Smooth muscle cell of the brain vasculature (primary cell): ENCODE results near the gene HAUS7.

Source experiments
- DNase-seq: peaks from one replicate; pipeline ENCODE4 v3.0.0-alpha.2; 2012; ENCODE audit warnings: low read depth, low spot score

HAUS7 gene

GRCh38 chrX:153499876-153500275 is 29.5 kb upstream of the HAUS7 start:
- no peak for DNase-seq

- DNase-seq = no peak
Observed at GRCh38 chrX:153499341-153499740, 29.0 kb upstream of the HAUS7 start.

- no peak for DNase-seq
Observed at GRCh38 chrX:153498453-153498852, 28.1 kb upstream of the HAUS7 start.

DNA sequence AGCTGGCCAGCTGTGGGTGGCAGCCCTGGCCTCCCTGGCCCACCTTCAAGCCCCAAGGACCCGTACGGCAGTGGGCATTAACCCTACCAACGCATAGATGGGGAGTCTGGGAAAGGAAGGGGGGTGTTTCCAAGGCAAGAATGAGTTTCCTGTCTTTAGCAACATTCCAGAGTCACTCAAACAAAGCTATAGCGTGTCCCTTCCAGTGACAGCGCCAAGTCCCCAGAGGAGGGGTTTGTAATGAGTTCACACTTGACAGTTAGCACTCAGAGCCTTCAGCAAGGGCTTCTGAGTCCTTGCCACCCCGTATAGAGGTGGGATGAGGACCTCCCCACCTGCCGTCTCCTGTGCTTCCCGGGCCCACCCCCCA is 26.2 kb upstream of the HAUS7 start:
- no peak for DNase-seq

DNA sequence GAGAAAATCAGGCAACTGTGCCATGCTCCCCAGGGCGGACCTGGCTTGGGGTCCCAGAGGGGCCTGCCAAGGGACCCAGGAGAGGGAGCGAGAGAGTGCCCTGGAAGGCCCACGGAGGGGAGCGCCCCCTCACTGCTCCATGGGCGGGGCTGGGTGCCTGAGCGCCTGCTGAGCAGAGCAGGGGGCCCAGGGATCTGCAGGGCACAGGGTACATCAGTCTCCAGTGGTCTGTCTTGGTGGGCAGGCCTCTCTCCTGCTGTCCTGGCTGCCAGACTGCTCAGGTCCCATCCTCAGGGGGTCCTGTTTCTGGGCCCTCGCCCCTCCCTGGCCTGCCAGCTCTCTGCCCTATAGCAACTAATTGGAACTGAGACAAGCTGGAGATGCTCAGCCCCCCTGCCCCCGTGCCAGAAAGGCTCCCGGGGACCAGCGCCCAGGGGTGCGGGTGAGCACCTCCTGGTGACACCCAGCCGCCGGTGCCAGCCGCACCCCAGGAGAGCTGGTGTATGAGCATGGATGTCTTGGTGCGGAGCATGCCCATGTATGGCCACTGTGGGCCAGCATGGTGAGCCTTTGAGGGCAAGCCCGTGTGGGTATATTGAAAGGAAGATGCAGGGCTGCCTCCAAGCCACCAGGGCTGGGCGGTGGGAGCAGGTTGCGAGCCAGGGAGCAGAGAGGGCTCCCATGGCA is 25.7 kb upstream of the HAUS7 start:
- DNase-seq = no peak

- DNase-seq = no peak
Observed at GRCh38 chrX:153495362-153495751, 25.0 kb upstream of the HAUS7 start.

DNA sequence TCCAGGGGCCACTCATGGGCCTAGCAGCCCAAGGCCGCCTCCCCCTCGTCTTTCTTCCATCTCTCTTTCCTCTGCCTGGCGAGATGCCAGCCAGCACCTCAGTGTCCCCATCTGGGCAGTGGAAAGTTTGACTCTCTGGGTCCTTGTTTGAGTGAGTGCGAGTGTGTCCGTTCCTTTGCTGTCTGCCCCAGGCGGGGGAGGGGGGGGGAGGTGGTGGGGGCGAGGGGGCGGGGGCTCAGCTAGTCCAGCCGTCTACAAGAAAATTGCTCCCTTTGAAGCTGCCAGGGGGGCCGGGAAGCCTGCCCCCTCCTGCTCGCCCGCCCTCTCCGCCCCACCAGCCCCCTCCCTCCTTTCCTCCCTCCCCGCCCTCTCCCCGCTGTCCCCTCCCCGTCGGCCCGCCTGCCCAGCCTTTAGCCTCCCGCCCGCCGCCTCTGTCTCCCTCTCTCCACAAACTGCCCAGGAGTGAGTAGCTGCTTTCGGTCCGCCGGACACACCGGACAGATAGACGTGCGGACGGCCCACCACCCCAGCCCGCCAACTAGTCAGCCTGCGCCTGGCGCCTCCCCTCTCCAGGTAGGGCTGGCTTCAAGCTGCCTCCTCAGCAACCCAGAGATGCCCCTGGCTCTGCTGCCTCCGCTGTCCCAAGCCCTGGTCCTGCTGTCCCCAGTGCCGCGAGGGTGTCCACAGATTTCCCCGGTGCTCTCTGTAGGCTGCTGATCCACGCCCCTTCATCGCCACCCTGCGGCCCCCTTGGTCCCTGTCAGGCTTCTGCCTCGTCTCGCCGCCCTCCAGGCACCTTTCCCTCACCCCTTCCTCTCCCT is 24.4 kb upstream of the HAUS7 start, which contains the start of gene BGN:
Gene BGN, plus strand, starts transcription at position 440 of the 821 bp plus-strand sequence. CDS start 9,652 bp downstream, outside the sequence.
- no peak for DNase-seq

DNA sequence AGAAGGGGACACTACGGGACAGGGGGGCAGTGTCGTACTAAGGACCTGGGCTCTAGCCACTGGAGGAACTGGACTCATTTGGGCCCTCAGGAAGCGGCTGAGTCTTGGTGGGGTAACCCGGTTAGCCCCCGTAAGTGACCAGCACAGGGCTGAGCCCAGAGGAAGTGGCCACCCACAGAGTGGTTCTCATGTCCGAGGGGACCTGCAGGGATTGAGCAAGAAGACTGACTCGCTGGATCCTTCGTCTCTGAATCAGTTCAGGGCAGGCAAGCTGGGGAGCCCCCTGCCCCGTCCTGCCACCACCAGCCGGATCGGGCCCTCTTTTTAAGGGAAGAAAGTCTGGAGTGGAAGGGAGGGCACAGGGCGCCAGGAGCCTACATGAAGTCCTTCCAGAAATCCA is 23.7 kb upstream of the HAUS7 start:
- DNase-seq = no peak

DNA sequence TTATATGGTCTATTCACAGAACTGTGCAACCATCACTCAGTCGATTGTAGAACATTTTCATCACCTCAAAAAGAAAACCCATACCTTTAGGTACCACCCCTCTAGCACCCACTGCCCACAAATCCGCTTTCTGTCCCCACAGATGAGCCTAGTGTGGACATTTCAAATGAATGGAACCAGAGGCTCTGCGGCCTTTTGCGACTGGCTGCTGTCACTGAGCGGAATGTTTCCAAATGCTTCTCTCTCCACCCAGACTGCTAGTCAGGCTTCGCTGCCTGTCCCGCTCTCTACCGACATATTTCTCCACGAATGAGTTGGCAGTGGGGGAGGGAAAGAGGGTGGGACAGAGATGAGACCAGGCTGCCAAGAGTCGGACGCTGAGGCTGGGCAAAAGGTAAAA is 22.7 kb upstream of the HAUS7 start:
- no peak for DNase-seq

GRCh38 chrX:153492543-153492942 is 22.2 kb upstream of the HAUS7 start:
- DNase-seq = no peak

DNA sequence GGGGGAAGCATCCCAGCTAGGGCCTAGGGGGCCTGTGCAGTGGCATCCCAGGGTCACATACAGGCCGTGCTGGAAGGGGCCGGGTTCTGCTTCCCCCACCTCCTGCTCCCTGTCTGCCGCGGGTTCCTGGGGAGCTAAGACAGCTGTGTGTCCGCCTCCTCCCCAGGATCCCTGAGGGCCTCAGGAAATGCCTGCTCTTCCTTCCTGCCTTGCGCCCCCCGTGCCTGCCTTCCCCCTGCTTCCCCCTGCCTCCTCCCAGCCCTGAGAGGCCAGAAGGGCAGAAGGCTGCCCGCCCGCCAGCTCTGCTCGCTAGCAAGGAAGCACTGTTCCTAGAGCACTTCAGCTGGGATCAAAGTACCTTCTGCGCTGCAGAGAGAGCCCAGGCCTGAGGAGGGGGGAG is 21.5 kb upstream of the HAUS7 start:
- no peak for DNase-seq

DNA sequence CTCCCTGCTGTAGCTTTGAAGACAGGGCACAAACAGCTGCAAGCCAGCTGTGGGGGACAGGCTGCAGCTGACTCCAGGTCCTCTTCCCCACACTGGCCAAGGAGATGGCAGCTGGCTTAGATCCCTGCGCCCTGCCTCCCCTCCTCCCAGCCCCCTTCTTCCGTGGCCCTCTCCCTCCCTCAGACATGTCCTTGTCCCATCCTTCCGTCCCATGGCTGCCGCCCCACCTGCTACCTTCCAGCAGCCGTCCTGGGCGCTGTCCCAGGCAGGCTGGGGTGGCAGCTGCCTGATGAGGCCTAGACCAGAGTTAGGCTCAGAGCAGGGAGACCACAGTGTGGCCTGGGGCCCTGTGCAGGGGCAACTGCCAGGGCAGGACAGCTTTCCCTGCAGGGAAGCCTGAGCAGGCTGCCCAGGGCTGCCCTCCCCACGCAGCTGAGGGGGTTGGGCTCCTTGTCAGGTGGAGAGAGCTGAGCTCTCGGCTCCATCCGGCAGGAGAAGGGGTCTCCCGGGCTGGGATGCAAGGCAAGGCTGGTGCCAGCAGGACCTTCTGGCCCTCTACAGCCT is 21.1 kb upstream of the HAUS7 start:
- DNase-seq = no peak

- DNase-seq = no peak
Observed at GRCh38 chrX:153490217-153490930, 20.0 kb upstream of the HAUS7 start.

GRCh38 chrX:153488231-153488914 is 18.0 kb upstream of the HAUS7 start:
- no peak for DNase-seq

DNA sequence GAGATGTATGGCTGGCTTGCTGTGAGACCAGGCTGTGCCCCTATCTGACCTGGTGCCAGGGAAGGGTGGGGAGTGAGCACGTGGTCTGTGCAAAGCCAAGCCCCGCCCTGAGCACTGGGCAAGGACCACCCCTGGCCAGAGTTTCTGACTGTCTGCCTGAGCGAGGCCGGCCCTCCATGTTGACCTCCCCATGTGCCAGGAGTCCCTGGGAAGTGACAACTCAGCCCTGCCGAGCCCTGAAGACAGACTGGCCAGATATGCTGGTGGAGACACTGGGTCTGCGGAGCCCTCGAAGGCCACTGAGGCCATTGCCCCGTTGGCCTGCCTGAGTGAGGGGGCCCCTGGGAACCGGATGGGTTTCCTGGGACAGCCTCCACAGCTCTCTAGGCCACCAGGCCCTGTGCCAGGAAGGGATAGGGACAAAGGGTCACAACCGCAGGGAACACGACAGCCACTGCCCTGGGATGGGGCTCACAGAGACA is 17.3 kb upstream of the HAUS7 start:
- DNase-seq = no peak

GRCh38 chrX:153486171-153486570 is 15.8 kb upstream of the HAUS7 start:
- no peak for DNase-seq

DNA sequence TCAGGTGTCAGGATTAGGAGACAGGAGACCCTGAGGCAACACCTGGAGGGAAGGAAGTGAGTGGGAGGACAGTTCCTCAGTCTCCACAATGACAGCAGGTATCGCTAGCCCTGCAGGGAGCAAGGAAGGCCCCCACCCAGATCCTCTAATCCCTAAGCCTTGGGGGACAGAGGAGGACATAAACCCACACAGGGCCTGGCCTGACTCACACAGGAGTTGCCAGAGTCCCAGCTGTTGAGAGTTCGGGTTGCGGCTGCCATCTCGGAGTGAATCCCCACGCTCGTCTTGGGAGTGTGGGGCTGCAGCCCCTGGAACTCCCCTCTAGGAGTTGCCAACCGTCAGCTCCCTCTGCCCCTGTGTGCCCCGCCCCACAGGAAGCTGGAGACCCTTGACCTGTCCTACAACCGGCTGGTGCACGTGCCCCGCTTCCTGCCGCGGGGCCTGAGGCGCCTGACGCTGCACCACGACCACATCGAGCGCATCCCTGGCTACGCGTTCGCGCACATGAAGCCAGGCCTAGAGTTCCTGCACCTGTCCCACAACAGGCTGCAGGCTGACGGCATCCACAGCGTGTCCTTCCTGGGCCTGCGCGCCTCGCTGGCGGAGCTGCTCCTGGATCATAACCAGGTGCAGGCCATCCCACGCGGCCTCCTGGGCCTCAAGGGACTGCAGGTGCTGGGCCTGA is 15.2 kb upstream of the HAUS7 start:
- no peak for DNase-seq

DNA sequence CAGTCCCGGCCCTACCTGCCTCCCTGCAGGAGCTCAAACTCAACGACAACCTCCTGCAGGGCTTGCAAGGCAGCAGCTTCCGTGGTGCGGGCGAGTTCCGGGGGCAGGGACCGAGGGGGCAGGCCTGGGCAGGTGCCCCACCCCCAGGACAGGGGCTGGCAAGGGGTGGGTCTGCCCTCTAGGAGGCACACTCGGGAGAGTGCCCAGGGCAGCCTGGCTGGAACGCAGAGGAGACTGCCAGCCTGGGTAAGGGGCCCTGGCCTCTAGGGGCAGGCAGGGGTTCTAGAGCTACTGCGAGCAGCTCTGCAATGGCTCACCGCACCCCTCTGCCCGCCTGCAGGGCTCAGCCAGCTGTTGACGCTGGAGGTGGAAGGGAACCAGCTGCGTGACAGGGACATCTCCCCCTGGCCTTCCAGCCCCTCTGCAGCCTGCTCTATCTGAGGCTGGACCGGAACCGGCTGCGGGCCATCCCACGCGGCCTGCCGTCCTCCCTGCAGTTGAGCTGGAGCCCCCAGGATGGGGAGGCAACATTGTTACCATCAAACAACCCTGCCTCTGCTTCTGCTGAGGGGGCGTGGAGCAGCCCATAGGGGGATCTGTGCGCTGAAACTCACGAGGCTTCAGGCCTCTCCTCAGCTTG is 12.1 kb upstream of the HAUS7 start:
- no peak for DNase-seq

DNA sequence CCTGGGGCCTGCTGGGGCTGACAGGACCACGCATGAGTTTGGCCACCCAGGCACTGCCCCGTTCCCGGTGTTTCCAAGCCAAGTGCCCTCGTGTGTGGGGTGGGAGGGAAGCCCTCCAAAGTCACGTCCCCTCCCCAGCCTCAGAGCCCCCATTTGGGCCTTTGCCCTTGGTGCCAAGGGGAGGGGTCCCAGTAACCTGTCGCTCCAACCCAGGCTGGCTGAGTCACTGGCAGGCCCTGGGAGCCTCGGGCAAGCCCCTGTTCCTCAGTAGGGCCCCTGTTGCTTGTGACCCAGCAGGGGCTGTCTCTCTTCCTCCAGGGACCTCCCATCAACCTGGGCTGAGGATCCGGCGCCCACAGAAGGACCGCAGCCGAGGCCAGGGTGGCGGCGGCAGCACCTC is 10.7 kb upstream of the HAUS7 start:
- no peak for DNase-seq

GRCh38 chrX:153478746-153479145 is 8.4 kb upstream of the HAUS7 start:
- DNase-seq = no peak
